ENCODE results near the gene SULT1C2. TPM values are rescaled to one million over a fixed set of nuclear protein-coding genes. Genes with fewer than 3 reads are reported as not detected.

SULT1C2 gene
- total RNA-seq (2011; cell fraction: chromatin; rRNA removed; ENCODE audit: low replicate concordance), result not detected in 2 replicates
- total RNA-seq (2011; cell fraction: nucleolus; rRNA removed), result 0.13 TPM in 1 of 2 replicates, not detected in the other
- total RNA-seq (2011; cell fraction: nucleoplasm; rRNA removed), result 0.53 TPM in 1 of 2 replicates, not detected in the other
- total RNA-seq (2014; rRNA removed) (not detected in 2 replicates), total RNA-seq (2014; rRNA removed; fragmentation: Illumina TruSeq; extraction: Trizol) (not detected in 2 replicates), total RNA-seq (2015; rRNA removed; fragmentation: Illumina TruSeq; extraction: Trizol) (0.15 and 0.22 TPM in 2 replicates), total RNA-seq (2021) (not detected in 2 replicates), polyA plus RNA-seq (2011; rRNA removed) (not detected in 2 replicates), polyA plus RNA-seq (2014; fragmentation: Illumina TruSeq; extraction: Trizol) (not detected in 2 replicates), polyA plus RNA-seq (2014; fragmentation: Nextera tagmentation; extraction: Ambion mirVana) (not detected), polyA plus RNA-seq (2014; rRNA removed) (not detected in 2 replicates), polyA minus RNA-seq (2011; rRNA and poly(A)+ RNA removed) (not detected in 2 replicates), Bru-seq, nascent RNA (percentile 15 among the genes with signal in this experiment), BruChase-seq, experiment 1, labeled RNA remaining after a 2-hour chase (percentile 11 among the genes with signal in this experiment), BruChase-seq, experiment 2, labeled RNA remaining after a 6-hour chase (percentile 21 among the genes with signal in this experiment)
- not detected in 2 replicates for polyA plus RNA-seq (2011; cell fraction: cytosol; rRNA removed)
- not detected in 2 replicates for polyA plus RNA-seq (2011; cell fraction: nucleus; rRNA removed)
- 0.07 and 0.17 TPM in 2 replicates for polyA plus RNA-seq (2012)
- polyA minus RNA-seq (2011; cell fraction: cytosol; rRNA and poly(A)+ RNA removed), result not detected in 2 replicates
- not detected in 2 replicates for polyA minus RNA-seq (2011; cell fraction: nucleus; rRNA and poly(A)+ RNA removed)
- long read RNA-seq, experiment 1, result 0 reads
- long read RNA-seq, experiment 2, result 0 reads
- long read RNA-seq, experiment 3, result 0 reads

DNA sequence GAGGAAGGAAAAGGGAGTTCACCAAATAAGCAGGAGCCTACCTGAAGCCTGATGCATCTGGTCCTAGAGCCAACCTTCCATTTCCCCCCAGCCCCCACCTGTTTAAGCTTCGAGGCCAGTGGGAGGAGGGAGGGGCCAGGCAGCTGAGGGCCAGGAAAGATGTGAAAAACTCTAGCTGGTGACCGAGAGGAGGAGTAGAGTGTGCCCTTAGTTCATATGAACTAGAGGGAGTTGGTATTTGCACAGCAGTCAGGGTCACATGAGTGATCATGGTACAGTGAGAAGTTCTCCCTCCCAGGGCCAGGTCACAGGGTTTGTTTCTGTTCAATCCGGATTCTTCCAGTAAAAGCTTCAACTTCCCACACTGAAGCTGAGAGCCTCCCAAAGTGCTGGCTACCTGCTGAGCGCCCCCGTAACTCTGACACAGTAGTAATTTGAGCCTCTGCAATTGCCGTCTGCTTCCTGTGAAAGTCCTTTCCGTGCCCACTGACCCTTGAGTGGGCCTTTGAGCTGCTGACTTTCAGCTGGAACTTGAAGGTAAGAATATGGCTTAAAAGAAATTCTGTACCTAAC lies at the start of gene SULT1C2:
SULT1C2 (plus strand) TSS at position 362 of the 573 bp plus-strand sequence. CDS start 4,773 bp downstream, outside the sequence.
- peak; percentile 33; the same call in 1 of the 3 replicates for ATAC-seq
- BruUV-seq (replicated peaks), result no TSS peak
- 0% methylated on average over 7 of the region's 7 CpGs for WGBS (ENCODE audit: insufficient coverage, low coverage, missing lambda C conversion rate)
- H3K79me2 ChIP-seq (ENCODE audit: control insufficient read depth, insufficient read depth, low read length), result no peaks in the 10 kb centered on the region
- peaks cover 0 to 23% of the 10 kb centered on the region in 2 experiments for H3K27me3 ChIP-seq (ENCODE audit: control insufficient read depth in 2 of 2, insufficient read depth in 2 of 2, low read length in 2 of 2)
- FAIRE-seq, result no peak
- in situ Hi-C loops (cut with MboI) (no loop called here), intact Hi-C loops (cut with micrococcal nuclease) (no loop called here)
- no peak within 1 kb of the TSS for H2AFZ ChIP-seq (ENCODE audit: low read depth, low read length)
- no peak for DNase-seq (ENCODE audit: extremely low read depth in 1 of 4, low spot score in 3 of 4)
- no peaks in the 10 kb centered on the region for H3K36me3 ChIP-seq (ENCODE audit: control insufficient read depth, insufficient read depth, low read length)
- H3K27ac ChIP-seq (ENCODE audit: extremely low read depth, low read depth, low read length), result no peak within 1 kb of the TSS
- no peak within 1 kb of the TSS for H3K9ac ChIP-seq (ENCODE audit: insufficient read depth in 1 of 2, low read depth in 2 of 2, low read length in 2 of 2)
- no peaks in the 10 kb centered on the region for H3K9me1 ChIP-seq (ENCODE audit: control insufficient read depth, insufficient read depth, low read length)
- no peaks in the 10 kb centered on the region for H4K20me1 ChIP-seq (replicated peaks; ENCODE audit: control insufficient read depth, insufficient read depth, low read length)
- no peak within 1 kb of the TSS; the same call in 1 of the 2 replicates for H3K4me2 ChIP-seq (ENCODE audit: insufficient read depth, low read length)
- CTCF ChIA-PET (ENCODE audit: low intra/inter-chr PET ratio), result no interaction called here
- TF ChIP-seq GTF2F1 (IDR thresholded peaks at IDR 0.05; ENCODE audit: low read depth, low read length), result no peak
- TF ChIP-seq REST (IDR thresholded peaks at IDR 0.05; ENCODE audit: borderline replicate concordance), result peak; percentile 32; the same call in 1 of the 2 replicates
- no peak for TF ChIP-seq REST (CRISPR knock-in tag; IDR thresholded peaks at IDR 0.05; ENCODE audit: low read depth)
- TF ChIP-seq, protein P1, sequence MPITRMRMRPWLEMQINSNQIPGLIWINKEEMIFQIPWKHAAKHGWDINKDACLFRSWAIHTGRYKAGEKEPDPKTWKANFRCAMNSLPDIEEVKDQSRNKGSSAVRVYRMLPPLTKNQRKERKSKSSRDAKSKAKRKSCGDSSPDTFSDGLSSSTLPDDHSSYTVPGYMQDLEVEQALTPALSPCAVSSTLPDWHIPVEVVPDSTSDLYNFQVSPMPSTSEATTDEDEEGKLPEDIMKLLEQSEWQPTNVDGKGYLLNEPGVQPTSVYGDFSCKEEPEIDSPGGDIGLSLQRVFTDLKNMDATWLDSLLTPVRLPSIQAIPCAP (CRISPR knock-in tag; IDR thresholded peaks at IDR 0.05; ENCODE audit: borderline replicate concordance), result no peak
- no peak within 1 kb of the TSS for H3K4me3 ChIP-seq
- H3K4me1 ChIP-seq (replicated peaks in 1 of 2; ENCODE audit: control insufficient read depth in 2 of 2, insufficient read depth in 2 of 2, low read length in 2 of 2), result no peaks in the 10 kb centered on the region
- POLR2A ChIA-PET, result no interaction called here
- no peaks in the 10 kb centered on the region for H3K9me3 ChIP-seq (replicated peaks; ENCODE audit: control insufficient read depth, insufficient read depth, low read depth, low read length)
